Stimulated activated CD4-positive, alpha-beta T cell treated with anti-CD3 and anti-CD28 coated beads, Interleukin-12 subunit alpha, Interleukin-12 subunit beta, amount 100 ng/mL, for 24 hours (primary cell): Measurements from ENCODE around the gene PMM1.
"Not testable (repeated sequence)": the region's sequence is repeated elsewhere in the genome, so short reads cannot be mapped to it uniquely, and the experiment has no call there.

ENCODE experiments used
- DNase-seq, 2 experiments: peaks; one replicate each; pipeline ENCODE4 v3.0.0-alpha.2; 2020; ENCODE audit warnings: low read depth in 2 of 2

Gene PMM1

GRCh38 chr22:41596776-41597634 is 7.4 kb upstream of the PMM1 start:
- no peak for DNase-seq

DNA sequence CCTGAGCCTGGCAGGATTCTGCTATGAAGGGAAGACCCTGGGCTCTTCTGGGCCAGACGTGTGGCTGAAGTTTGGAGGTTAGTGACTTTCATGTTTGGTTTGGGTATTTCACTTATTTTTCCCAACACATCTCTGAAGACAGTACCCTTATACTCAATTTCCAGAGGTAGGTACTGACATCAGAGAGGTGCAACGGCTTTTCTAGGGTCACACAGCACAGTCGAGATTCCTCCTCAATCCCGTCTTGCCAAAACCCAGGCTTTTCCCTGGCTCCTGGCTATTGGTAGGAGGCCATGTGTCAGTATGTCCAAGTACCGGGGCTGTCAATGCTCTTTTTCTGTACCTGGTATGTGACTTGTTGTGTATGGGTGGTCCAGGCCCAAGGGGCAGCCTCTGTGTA is 6.1 kb upstream of the PMM1 start:
- DNase-seq: no peak

DNA sequence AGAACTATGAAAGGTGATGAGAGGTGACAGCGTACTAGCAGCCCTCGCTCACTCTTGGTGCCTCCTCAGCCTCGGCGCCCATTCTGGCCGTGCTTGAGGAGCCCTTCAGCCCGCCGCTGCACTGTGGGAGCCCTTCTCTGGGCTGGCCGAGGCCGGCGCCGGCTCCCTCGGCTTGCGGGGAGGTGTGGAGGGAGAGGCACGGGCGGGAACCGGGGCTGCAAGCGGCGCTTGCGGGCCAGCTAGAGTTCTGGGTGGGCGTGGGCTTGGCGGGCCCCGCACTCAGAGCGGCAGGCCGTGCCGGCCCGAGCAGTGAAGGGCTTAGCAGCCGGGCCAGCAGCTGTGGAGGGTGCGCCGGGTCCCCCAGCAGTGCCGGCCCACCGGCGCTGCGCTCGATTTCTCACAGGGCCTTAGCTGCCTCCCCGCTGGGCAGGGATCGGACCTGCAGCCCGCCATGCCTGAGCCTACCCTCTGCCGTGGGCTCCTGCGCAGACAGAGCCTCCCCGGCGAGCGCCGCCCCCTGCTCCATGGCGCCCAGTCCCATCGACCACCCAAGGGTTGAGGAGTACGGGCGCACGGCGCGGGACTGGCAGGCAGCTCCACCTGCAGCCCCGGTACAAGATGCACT is 3.8 kb upstream of the PMM1 start:
- not testable (repeated sequence) for DNase-seq

DNA sequence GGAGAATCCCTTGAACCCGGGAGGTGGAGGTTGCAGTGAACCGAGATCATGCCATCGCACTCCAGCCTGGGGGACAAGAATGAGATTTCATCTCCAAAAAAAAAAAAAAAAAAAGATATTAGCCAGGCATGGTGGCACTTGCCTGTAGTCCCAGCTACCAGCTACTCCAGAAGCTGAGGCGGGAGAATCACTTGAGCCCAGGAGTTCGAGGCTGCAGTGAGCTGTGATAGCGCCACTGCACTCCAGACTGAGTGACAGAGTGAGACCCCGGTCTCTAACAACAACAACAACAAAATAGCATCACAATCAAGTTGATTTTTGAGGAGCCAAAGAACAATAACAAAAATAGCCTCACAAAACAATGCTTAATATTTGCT is 2.3 kb downstream of the PMM1 start:
- no peak for DNase-seq

DNA sequence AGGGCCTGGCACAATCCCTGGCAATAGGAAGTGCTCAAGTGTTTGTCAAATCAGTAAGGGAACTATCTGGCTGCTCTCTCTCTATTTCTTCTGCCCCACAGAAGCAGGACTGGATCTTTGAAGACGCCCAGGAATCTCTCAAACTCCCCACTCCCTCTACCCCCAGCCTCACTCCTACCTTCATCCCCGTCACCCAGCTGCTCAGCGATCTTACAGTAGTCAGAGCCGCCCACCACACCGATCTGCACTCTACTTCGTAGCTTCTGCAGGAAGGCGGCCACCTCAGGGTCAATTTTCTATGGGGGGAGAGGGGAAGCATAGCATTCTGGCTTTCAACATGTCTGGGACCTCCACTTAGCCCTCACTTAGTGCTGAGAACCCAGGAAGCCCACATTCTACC is 3.7 kb downstream of the PMM1 start:
- DNase-seq: no peak

DNA sequence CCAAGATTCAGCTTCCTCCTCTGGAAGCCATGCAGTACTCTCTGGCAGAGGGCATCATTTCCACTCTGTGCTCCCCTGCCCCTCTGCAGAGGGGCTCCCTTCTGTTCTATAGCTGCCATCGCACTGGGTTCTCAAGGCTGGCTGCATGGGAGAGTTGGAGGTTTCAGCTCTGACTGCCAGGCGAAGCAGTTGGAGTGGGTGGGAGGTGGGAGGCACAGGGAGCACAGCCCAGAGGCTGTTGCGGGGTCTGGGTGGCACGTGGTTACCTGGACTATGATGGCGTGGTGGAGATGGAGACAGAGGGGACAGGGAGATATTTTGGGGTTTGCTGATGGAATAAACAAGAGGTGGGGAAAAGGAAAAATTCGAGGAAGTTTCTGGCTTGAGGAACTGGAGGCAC is 4.8 kb downstream of the PMM1 start:
- no peak for DNase-seq

DNA sequence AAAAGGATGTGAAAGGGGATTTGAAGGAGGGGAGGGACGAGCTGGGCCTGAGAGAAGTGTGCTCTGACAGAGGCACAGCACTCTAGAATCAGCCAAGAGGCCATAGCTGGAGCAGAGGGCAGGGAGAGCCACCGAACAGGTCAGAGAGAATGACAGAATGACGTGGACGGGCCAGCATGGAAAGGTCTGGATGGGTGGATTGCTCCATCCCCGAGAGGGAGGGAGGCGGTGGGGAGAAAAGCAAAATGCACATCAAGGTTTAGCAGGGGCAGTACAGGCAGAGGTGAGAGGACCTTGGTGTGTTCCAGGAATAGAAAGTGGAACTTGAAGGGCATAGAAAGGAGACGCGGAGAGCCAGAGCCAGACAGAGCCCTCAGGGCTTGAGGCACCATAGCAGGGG is 6.9 kb downstream of the PMM1 start:
- no peak for DNase-seq

- DNase-seq: no peak
Measured at GRCh38 chr22:41579997-41580355, 9.7 kb downstream of the PMM1 start.

GRCh38 chr22:41579297-41579996 is 10.2 kb downstream of the PMM1 start:
- DNase-seq: no peak

- no peak for DNase-seq
Measured at GRCh38 chr22:41578818-41579217, 10.8 kb downstream of the PMM1 start.

GRCh38 chr22:41578114-41578513 is 11.5 kb downstream of the PMM1 start:
- no peak for DNase-seq

GRCh38 chr22:41576877-41577276 is 12.8 kb downstream of the PMM1 start:
- no peak for DNase-seq

GRCh38 chr22:41575533-41575932 is 14.1 kb downstream of the PMM1 start:
- DNase-seq: no peak

DNA sequence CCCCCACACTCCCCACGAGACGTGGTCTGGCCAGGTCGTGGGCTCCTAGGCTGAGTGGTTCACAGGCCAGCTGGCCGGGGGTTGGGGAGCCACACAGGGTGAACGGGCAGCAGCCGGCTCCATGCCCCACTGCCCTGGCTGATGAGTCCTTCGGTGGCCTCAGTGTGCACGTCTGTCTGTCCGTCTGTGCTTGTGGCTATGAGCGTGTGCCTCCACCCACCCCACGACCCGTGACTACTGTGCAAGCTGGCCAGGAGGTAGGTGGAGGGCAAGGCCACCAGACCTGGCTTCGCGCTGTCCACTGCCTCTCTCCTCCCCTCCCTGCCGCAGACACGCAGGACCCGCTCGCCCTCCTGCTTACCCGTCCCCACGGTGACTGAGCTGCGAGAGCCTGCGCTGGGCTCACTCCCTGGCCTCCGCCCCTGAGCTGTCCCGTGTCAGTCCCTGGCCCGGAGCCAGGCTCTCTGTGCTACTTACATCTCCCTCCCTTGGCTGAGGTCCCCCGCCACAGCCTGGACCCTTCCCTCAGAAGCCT is 14.7 kb downstream of the PMM1 start:
- no peak for DNase-seq

GRCh38 chr22:41573677-41574076 is 16.0 kb downstream of the PMM1 start:
- no peak for DNase-seq

DNA sequence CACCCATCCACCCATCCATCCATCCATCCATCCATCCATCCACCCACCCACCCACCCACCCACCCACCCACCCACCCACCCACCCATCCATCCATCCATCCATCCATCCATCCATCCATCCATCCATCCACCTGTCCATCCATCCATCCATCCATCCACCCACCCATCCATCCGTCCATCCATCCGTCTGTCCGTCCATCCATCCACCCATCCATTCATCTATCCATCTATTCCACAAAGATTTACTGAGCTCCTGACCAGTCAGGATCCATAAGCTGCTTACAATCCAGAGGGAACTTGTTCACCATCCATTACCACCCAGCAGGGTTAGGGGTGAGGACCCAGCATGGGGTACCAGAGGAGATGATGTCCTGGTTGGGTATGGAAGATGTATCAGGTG is 17.3 kb downstream of the PMM1 start:
- DNase-seq: not testable (repeated sequence)

- DNase-seq: no peak
Measured at GRCh38 chr22:41571786-41572185, 17.9 kb downstream of the PMM1 start.

DNA sequence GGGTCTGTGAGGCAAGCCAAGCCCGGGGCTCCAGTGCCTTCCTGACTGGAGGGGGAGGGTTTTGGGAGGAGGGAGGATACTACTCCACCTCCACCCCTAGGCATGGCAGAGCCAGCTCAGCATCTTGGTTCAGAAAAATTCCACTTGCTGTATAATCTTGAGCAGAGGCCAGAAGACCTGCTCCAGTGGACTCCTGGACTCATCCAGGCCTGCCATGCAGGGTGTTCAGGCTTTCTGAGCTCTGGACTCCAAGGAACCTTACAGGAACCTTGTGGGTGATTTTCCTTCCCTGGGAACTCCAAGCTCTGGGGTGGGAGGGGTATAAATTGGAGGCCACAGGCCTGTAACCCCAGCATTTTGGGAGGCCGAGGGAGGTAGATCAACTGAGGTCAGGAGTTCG is 19.4 kb downstream of the PMM1 start:
- no peak for DNase-seq

GRCh38 chr22:41568811-41569210 is 20.8 kb downstream of the PMM1 start:
- DNase-seq: no peak

GRCh38 chr22:41567512-41567768 is 22.2 kb downstream of the PMM1 start:
- DNase-seq: no peak

- DNase-seq: no peak
Measured at GRCh38 chr22:41565403-41566054, 24.1 kb downstream of the PMM1 start.

DNA sequence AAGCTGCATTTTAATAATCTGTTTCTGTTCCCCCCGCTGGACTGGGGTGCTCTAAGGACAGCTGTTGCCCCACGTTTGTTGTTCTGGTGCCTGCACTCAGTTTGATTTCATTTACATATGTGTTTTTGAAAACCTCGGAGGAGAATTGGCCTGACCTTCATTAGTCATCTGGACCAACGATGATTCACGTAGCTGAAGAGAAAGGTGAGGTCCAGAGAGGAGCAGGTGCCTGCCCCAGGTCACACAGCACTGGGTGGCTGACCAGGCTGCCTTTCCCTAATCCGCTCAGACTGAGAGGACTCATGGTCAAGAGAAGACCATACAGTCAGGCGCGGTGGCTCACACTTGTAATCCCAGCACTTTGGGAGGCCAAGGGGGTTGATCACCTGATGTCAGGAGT is 25.1 kb downstream of the PMM1 start:
- no peak for DNase-seq
